Femur (tissue), 1 donor: ENCODE results near the gene SPATA12.

ENCODE experiments used
- DNase-seq: peaks from one replicate; pipeline ENCODE4 v3.0.0-alpha.2; 2017

Gene SPATA12

GRCh38 chr3:57060089-57060821, at the start of gene SPATA12:
Gene SPATA12 (plus strand): TSS chr3:57060664. CDS start chr3:57073695, 13,031 bp downstream.
- peak; percentile 45 for DNase-seq

- DNase-seq: no peak
Measured at GRCh38 chr3:57011022-57011421, 49.4 kb upstream of the SPATA12 start.

- no peak for DNase-seq
Measured at GRCh38 chr3:57012847-57013246, 47.6 kb upstream of the SPATA12 start.

- no peak for DNase-seq
Measured at GRCh38 chr3:57015350-57015729, 45.1 kb upstream of the SPATA12 start.

GRCh38 chr3:57015912-57016311, 44.6 kb upstream of the SPATA12 start:
- DNase-seq: no peak

GRCh38 chr3:57017459-57017845, 43.0 kb upstream of the SPATA12 start:
- peak; percentile 48 for DNase-seq

GRCh38 chr3:57018246-57018645, 42.2 kb upstream of the SPATA12 start:
- DNase-seq: no peak

- no peak for DNase-seq
Measured at GRCh38 chr3:57019057-57019456, 41.4 kb upstream of the SPATA12 start.

GRCh38 chr3:57025237-57025636, 35.2 kb upstream of the SPATA12 start:
- DNase-seq: no peak

- DNase-seq: no peak
Measured at GRCh38 chr3:57026944-57027343, 33.5 kb upstream of the SPATA12 start.

- no peak for DNase-seq
Measured at GRCh38 chr3:57029383-57029782, 31.1 kb upstream of the SPATA12 start.

GRCh38 chr3:57029924-57030323, 30.5 kb upstream of the SPATA12 start:
- no peak for DNase-seq

GRCh38 chr3:57030721-57031120, 29.7 kb upstream of the SPATA12 start:
- DNase-seq: no peak

- DNase-seq: no peak
Measured at GRCh38 chr3:57031631-57032541, 28.6 kb upstream of the SPATA12 start.

GRCh38 chr3:57036952-57037351, 23.5 kb upstream of the SPATA12 start:
- no peak for DNase-seq

GRCh38 chr3:57038466-57039164, 21.8 kb upstream of the SPATA12 start:
- DNase-seq: no peak

- no peak for DNase-seq
Measured at GRCh38 chr3:57041674-57042073, 18.8 kb upstream of the SPATA12 start.

- no peak for DNase-seq
Measured at GRCh38 chr3:57043518-57043917, 16.9 kb upstream of the SPATA12 start.

GRCh38 chr3:57046101-57046765, 14.2 kb upstream of the SPATA12 start:
- peak; percentile 69 for DNase-seq

GRCh38 chr3:57048052-57048671, 12.3 kb upstream of the SPATA12 start:
- peak; percentile 75 for DNase-seq

GRCh38 chr3:57048728-57049127, 11.7 kb upstream of the SPATA12 start:
- no peak for DNase-seq

- DNase-seq: no peak
Measured at GRCh38 chr3:57052662-57053061, 7.8 kb upstream of the SPATA12 start.
